Erythroblast (primary cell): ENCODE data around the gene WSB2.

Source experiments
- DNase-seq, 2 experiments: peaks; one replicate each; lab custom pipeline; 2025; lab: John Stamatoyannopoulos, UW
- GATA1 ChIP-seq: IDR thresholded peaks from 2 replicates; pipeline ENCODE4 v1.6.1; 2011; ENCODE audit warnings: low read depth, mild to moderate bottlenecking, control low read depth, low read length, moderate library complexity
- POLR2A ChIP-seq: IDR thresholded peaks from 2 replicates; pipeline ENCODE4 v1.6.1; 2011; ENCODE audit warnings: mild to moderate bottlenecking, low read length

WSB2 gene

GRCh38 chr12:118035190-118036041, 25.6 kb downstream of the WSB2 start:
- TF ChIP-seq POLR2A (peak; percentile 20), GATA1 (no peak)
- DNase-seq = no peak

GRCh38 chr12:118034429-118035189, 26.4 kb downstream of the WSB2 start:
- no peak for DNase-seq
- TF ChIP-seq GATA1 (no peak), POLR2A (no peak)

- no peak for TF ChIP-seq GATA1
- no peak for TF ChIP-seq POLR2A
- no peak for DNase-seq
Measured at GRCh38 chr12:118033902-118034301, 27.1 kb downstream of the WSB2 start.

- DNase-seq = no peak
- no peak for TF ChIP-seq POLR2A
- TF ChIP-seq GATA1 = no peak
Measured at GRCh38 chr12:118033323-118033722, 27.7 kb downstream of the WSB2 start.

GRCh38 chr12:118032188-118032587, 28.8 kb downstream of the WSB2 start:
- peak in 1 of 2 experiments; percentile 13 for DNase-seq
- TF ChIP-seq GATA1 (no peak), POLR2A (no peak)

- no peak for DNase-seq
- TF ChIP-seq GATA1 (no peak), POLR2A (no peak)
Measured at GRCh38 chr12:118029166-118029565, 31.8 kb downstream of the WSB2 start.

GRCh38 chr12:118025168-118025567, 35.8 kb downstream of the WSB2 start:
- no peak for TF ChIP-seq POLR2A
- TF ChIP-seq GATA1 = no peak

GRCh38 chr12:118023301-118023860, 37.6 kb downstream of the WSB2 start:
- DNase-seq = no peak
- TF ChIP-seq POLR2A (no peak), GATA1 (no peak)

More at GRCh38 chr12:118025168-118025567, 35.8 kb downstream of the WSB2 start:
- no peak for DNase-seq

- no peak for DNase-seq
- TF ChIP-seq GATA1 (no peak), POLR2A (no peak)
Measured at GRCh38 chr12:118022728-118023109, 38.3 kb downstream of the WSB2 start.

- DNase-seq = peak in 1 of 2 experiments; percentile 25
Measured at GRCh38 chr12:118022097-118022727, 38.8 kb downstream of the WSB2 start.

GRCh38 chr12:118020036-118020435, 40.9 kb downstream of the WSB2 start:
- TF ChIP-seq GATA1 = no peak
- no peak for TF ChIP-seq POLR2A
- DNase-seq = no peak

GRCh38 chr12:118017926-118018325, 43.1 kb downstream of the WSB2 start:
- no peak for DNase-seq
- TF ChIP-seq GATA1 (no peak), POLR2A (no peak)

- no peak for TF ChIP-seq GATA1
- TF ChIP-seq POLR2A = peak; percentile 77
- DNase-seq = peak; percentile 99
Measured at GRCh38 chr12:118016424-118017264, 44.3 kb downstream of the WSB2 start, which contains the start of gene RFC5. TSS of gene RFC5 (plus strand) at chr12:118016703. CDS start at chr12:118016828, 125 bp downstream.
